GM18505 (cell line): Measurements from ENCODE around the gene A4GALT.
"Not testable (repeated sequence)": the region's sequence is repeated elsewhere in the genome, so short reads cannot be mapped to it uniquely, and the experiment has no call there.

Source experiments
- ATAC-seq: cut with Tn5 transposase; IDR thresholded peaks from one replicate; pipeline ENCODE4 v1.9.1; 2021; ENCODE audit not compliant: unreplicated experiment
- POLR2A ChIP-seq: IDR thresholded peaks from 4 replicates; pipeline ENCODE4 v1.6.1; 2011; ENCODE audit warnings: borderline replicate concordance; ENCODE audit not compliant: insufficient read depth, insufficient read length; ENCODE audit errors: extremely low read depth

A4GALT gene

GRCh38 chr22:42692239-42693054 lies 28.2 kb downstream of the A4GALT start:
- no peak for ATAC-seq
- TF ChIP-seq POLR2A = no peak

- ATAC-seq = no peak
- no peak for TF ChIP-seq POLR2A
Observed at GRCh38 chr22:42691440-42691839, 29.2 kb downstream of the A4GALT start.

GRCh38 chr22:42688241-42689211 lies 32.1 kb downstream of the A4GALT start:
- no peak for ATAC-seq
- no peak for TF ChIP-seq POLR2A

- TF ChIP-seq POLR2A = no peak
- no peak for ATAC-seq
Observed at GRCh38 chr22:42686756-42687491, 33.7 kb downstream of the A4GALT start.

- TF ChIP-seq POLR2A = no peak
- no peak for ATAC-seq
Observed at GRCh38 chr22:42685941-42686653, 34.6 kb downstream of the A4GALT start.

GRCh38 chr22:42684462-42685195 lies 36.0 kb downstream of the A4GALT start:
- TF ChIP-seq POLR2A = no peak
- no peak for ATAC-seq

GRCh38 chr22:42683578-42684283 lies 36.9 kb downstream of the A4GALT start:
- TF ChIP-seq POLR2A = no peak
- no peak for ATAC-seq

GRCh38 chr22:42682113-42682851 lies 38.4 kb downstream of the A4GALT start:
- no peak for TF ChIP-seq POLR2A
- ATAC-seq = no peak

GRCh38 chr22:42680648-42681047 lies 40.0 kb downstream of the A4GALT start:
- no peak for ATAC-seq
- no peak for TF ChIP-seq POLR2A

- no peak for TF ChIP-seq POLR2A
- no peak for ATAC-seq
Observed at GRCh38 chr22:42679691-42680090, 41.0 kb downstream of the A4GALT start.

GRCh38 chr22:42678894-42679293 lies 41.8 kb downstream of the A4GALT start:
- ATAC-seq = no peak
- TF ChIP-seq POLR2A = no peak

GRCh38 chr22:42677936-42678335 lies 42.7 kb downstream of the A4GALT start:
- ATAC-seq = not testable (repeated sequence)
